ENCODE data around the gene TLL2.

Gene TLL2

DNA sequence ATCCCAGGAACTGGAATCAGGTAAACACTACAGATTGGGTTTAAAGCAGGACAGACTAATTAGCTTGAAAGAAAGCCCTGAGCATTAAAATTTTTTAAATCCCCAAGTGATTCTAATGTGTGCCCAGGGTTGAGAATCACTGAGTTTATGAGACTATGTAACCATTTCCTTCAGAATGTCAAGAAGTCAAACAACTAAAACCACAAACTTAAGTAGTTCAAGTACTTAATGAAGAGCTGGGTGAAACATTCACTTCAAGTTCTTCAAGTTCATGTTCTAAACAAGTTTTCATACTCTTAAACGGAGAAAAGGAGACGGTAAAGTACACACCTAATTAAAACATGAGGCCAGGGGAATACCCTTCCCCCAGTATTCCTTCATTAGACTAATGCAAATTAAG is 28.2 kb upstream of the TLL2 start:
- DNase-seq (ENCODE audit: low read depth): no peak

DNA sequence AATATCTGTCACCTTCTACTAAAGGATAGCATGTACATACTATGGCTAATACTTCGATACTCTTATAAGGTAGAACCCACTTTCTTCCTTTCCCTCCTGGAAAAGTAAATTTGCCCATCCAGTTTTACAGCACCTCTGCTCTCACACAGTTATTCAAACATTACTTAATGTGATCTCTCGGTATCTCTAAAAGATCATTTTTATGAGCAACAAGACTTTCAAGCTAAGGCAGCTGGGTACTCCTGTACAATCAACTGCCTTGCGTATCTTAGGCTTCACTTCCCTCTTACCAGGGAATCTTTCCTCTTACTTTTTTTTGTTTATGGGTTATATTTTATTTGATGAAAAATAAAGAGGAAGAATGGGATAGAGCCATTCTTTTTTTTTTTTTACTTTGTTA is 26.5 kb upstream of the TLL2 start:
- TF ChIP-seq, protein P1, sequence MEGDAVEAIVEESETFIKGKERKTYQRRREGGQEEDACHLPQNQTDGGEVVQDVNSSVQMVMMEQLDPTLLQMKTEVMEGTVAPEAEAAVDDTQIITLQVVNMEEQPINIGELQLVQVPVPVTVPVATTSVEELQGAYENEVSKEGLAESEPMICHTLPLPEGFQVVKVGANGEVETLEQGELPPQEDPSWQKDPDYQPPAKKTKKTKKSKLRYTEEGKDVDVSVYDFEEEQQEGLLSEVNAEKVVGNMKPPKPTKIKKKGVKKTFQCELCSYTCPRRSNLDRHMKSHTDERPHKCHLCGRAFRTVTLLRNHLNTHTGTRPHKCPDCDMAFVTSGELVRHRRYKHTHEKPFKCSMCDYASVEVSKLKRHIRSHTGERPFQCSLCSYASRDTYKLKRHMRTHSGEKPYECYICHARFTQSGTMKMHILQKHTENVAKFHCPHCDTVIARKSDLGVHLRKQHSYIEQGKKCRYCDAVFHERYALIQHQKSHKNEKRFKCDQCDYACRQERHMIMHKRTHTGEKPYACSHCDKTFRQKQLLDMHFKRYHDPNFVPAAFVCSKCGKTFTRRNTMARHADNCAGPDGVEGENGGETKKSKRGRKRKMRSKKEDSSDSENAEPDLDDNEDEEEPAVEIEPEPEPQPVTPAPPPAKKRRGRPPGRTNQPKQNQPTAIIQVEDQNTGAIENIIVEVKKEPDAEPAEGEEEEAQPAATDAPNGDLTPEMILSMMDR (conservative IDR thresholded peaks at IDR 0.05; ENCODE audit: low read length): no peak
- no peak for DNase-seq (ENCODE audit: low read depth)
- H3K4me3 ChIP-seq (ENCODE audit: low read length): no peak overlapping the region

More for the DNA sequence above, 28.2 kb upstream of the TLL2 start:
- TF ChIP-seq, protein P1 (conservative IDR thresholded peaks at IDR 0.05; ENCODE audit: low read length): no peak
- H3K4me3 ChIP-seq (ENCODE audit: low read length): no peak overlapping the region

DNA sequence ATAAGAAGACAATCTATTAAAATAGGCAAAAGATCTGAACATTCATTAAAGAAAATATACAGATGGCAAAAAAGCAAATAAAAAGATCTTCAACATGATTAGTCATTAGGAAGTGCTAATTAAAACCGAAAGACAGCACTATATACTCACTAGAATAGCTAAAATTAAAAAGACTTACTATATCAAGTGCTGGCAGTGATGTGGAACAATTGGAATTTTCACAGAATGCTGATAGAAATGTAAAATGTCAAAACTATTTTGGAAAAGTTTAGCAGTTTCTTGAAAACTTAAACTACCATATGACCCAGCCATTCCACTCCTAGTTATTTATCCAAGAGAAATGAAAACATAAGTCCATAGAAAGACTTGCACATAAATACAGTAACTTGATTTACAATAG is 25.0 kb upstream of the TLL2 start:
- H3K4me3 ChIP-seq (ENCODE audit: low read length): no peak overlapping the region
- no peak for DNase-seq (ENCODE audit: low read depth)
- TF ChIP-seq, protein P1 (conservative IDR thresholded peaks at IDR 0.05; ENCODE audit: low read length): no peak

DNA sequence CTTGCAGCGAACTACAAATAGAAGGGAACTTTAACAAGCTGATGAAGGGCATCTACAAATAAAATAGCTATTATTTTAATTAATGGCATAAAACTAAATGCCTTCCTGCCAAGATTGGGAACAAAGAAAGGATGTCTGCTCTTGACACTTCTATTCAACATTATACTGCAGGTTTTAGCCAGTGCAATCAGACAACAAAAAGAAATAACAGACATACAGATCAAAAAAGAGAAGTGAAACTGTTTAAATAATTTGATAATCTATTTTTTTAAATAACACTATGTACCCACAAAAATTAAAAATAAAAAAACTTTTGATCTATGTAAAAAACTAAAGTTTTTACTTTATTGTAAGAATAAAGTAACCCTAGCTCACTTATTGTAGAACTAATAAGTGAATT is 22.4 kb upstream of the TLL2 start:
- TF ChIP-seq, protein P1 (conservative IDR thresholded peaks at IDR 0.05; ENCODE audit: low read length): no peak
- H3K4me3 ChIP-seq (ENCODE audit: low read length): no peak overlapping the region

DNA sequence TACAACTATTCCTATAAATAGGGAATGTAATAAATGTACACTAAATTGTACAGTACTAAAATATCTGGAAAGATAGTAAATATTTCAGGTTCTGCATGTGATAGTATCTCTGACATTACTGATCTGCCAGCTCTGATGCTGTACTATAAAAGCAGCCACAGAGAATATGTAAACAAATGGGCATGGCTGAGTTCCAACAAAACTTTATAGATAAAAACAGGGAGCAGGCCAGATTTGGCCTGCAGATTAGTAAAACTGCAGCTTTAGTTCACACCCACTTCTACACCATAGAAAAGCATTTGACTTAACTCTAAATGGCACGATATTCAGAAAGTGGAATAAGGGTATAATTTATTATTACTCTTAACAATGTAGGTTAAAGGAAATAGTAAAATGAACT is 18.8 kb upstream of the TLL2 start:
- no peak for DNase-seq (ENCODE audit: low read depth)
- H3K4me3 ChIP-seq (ENCODE audit: low read length): no peak overlapping the region
- TF ChIP-seq, protein P1 (conservative IDR thresholded peaks at IDR 0.05; ENCODE audit: low read length): no peak

More for the DNA sequence above, 22.4 kb upstream of the TLL2 start:
- no peak for DNase-seq (ENCODE audit: low read depth)

DNA sequence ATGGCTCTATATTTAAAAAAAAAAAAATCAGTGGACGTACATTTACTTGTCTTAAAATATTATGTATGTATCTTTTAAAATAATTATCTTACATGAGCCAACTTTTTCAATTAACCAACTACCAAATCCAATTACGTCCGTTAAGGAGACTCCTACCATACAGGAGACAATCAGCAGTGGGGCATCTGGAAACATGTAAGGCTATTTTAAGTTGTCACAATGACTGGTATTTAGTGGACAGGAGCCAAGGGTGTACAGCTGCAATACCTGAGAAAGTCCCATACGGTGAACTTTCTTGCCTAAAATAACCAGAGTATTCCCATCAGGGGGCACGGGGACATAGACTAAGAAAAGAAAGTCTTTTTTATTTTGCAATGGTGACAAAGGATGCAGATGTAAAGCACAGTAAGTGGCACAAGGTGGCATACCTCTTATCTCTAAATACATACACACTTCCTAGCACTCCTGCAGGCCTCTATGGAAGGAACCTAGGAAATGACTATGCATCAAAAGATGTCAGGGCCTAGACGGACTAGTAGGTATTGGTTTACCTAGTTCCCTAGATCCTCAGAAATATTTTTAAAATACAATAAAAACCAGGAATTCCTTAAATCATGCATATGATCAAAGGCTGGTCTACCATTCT is 16.0 kb upstream of the TLL2 start:
- TF ChIP-seq, protein P1 (conservative IDR thresholded peaks at IDR 0.05; ENCODE audit: low read length): no peak
- no peak for DNase-seq (ENCODE audit: low read depth)

DNA sequence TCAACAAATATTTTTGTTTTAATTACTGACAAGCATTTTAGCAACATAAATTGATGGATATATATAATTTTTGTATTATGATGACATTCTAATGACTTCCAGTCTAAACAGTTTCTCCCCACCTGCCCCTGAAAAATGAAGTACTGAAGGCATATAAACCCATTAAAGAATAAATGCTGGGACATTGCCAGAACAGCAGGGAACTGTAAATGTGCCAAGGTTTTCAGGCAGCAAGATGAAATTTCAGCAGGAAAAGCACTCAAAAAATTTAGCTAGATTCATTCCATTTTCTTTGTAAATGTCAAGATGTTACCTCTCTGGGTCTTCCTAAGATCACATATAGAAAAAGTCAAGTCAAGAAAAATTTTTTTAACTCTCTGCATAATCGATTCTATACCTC is 11.0 kb upstream of the TLL2 start:
- TF ChIP-seq, protein P1 (conservative IDR thresholded peaks at IDR 0.05; ENCODE audit: low read length): no peak
- no peak for DNase-seq (ENCODE audit: low read depth)
- H3K4me3 ChIP-seq (ENCODE audit: low read length): no peak overlapping the region

More for the DNA sequence above, 16.0 kb upstream of the TLL2 start:
- no peak overlapping the region for H3K4me3 ChIP-seq (ENCODE audit: low read length)

Data from AG10803 (cell line).